ENCODE results near the gene ALG12. TPM values are rescaled to one million over a fixed set of nuclear protein-coding genes. Genes with fewer than 3 reads are reported as not detected.
A peak's percentile ranks its signal among the peaks of the same experiment; 100 is the strongest.

ALG12 gene
- total RNA-seq, 1 donor from 2014 or later: 18.7 TPM

DNA sequence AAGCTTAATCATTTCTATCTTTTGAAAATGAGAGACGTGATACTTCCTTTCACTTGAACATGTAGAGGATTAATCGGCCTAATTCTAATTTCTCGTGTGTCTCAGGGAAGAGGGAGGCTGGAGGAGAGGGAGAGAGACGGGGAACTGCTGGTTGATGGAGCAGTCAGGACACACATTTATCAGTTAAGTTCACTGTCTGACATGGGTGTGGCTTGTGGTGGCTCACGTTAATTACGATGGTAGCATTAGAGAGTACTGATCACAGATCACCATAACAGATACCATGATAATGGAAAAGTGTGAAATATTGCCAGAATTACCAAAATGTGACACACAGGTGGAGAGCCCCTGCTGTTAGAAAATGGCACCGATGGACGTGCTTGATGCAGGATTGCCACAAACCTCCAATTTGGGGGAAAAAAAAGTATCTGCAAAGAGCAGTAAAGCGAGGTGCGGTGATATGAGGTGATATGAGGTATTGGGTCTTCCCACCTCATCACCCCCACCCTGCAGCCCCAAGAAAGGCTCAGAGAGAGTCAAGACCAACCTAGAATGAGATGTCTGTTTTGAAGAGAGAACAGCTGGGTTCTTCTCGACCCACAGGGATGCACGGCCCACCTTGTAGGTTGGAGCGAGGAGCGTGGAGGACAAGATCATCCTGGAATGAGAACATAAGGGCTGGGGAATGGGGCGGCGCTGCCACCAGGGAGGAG is 44.9 kb downstream of the ALG12 start:
- Histone ChIP-seq H3K4me3 (ENCODE audit: low read depth, low read length) (no peak overlapping the region), H3K36me3 (ENCODE audit: control insufficient read depth, insufficient read depth, low read length) (no peaks in the 10 kb centered on the region), H3K27me3 (ENCODE audit: control insufficient read depth, insufficient read depth, low read length) (no peaks in the 10 kb centered on the region)
- FAIRE-seq (no peak), DNase-seq (ENCODE audit: low read depth) (no peak)
- TF ChIP-seq, protein P1, sequence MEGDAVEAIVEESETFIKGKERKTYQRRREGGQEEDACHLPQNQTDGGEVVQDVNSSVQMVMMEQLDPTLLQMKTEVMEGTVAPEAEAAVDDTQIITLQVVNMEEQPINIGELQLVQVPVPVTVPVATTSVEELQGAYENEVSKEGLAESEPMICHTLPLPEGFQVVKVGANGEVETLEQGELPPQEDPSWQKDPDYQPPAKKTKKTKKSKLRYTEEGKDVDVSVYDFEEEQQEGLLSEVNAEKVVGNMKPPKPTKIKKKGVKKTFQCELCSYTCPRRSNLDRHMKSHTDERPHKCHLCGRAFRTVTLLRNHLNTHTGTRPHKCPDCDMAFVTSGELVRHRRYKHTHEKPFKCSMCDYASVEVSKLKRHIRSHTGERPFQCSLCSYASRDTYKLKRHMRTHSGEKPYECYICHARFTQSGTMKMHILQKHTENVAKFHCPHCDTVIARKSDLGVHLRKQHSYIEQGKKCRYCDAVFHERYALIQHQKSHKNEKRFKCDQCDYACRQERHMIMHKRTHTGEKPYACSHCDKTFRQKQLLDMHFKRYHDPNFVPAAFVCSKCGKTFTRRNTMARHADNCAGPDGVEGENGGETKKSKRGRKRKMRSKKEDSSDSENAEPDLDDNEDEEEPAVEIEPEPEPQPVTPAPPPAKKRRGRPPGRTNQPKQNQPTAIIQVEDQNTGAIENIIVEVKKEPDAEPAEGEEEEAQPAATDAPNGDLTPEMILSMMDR (IDR thresholded peaks at IDR 0.05; ENCODE audit: insufficient read depth, low read length, severe bottlenecking): no peak

DNA sequence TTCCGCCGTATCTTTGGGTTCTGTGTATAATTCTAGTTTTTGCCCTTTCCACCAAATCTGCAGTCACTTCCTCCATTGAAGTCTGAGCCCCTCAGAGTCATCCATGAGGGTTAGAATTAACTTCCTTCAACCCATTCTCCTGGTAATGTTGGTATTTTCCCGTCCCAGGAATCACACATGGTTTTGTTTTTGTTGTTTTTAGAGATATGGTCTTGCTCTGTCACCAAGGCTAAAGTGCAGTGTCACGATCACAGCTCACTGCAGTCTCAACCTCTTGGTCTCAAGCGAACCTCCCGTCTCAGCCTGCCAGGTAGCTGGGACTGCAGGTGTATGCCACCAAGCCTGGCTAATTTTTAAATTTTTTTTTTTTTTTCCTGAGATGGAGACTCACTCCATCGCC is 45.9 kb downstream of the ALG12 start:
- H3K36me3 ChIP-seq (ENCODE audit: control insufficient read depth, insufficient read depth, low read length): no peaks in the 10 kb centered on the region
- TF ChIP-seq, protein P1 (IDR thresholded peaks at IDR 0.05; ENCODE audit: insufficient read depth, low read length, severe bottlenecking): no peak
- no peak for FAIRE-seq

DNA sequence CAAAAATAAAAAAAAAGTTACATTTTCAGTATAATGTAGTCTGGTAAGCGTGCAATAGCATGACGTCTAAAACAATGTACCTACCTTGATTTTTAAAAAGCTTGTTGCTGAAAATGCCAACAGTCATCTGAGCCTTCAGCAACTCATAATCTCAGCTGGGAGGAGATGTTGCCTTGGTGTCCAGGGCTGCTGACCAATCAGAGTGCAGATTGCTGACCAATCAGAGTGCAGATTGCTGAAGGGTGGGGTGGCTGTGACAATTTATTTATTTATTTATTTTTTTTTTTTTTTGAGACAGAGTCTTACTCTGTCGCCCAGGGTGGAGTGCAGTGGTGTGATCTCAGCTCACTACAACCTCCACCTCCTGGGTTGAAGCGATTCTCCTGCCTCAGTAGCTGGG is 46.8 kb downstream of the ALG12 start:
- H3K36me3 ChIP-seq (ENCODE audit: control insufficient read depth, insufficient read depth, low read length): no peaks in the 10 kb centered on the region
- TF ChIP-seq, protein P1 (IDR thresholded peaks at IDR 0.05; ENCODE audit: insufficient read depth, low read length, severe bottlenecking): no peak
- H3K27me3 ChIP-seq (ENCODE audit: control insufficient read depth, insufficient read depth, low read length): no peaks in the 10 kb centered on the region
- FAIRE-seq (no peak), DNase-seq (ENCODE audit: low read depth) (no peak)
- H3K4me3 ChIP-seq (ENCODE audit: low read depth, low read length): no peak overlapping the region

More for the DNA sequence above, 45.9 kb downstream of the ALG12 start:
- Histone ChIP-seq H3K4me3 (ENCODE audit: low read depth, low read length) (no peak overlapping the region), H3K27me3 (ENCODE audit: control insufficient read depth, insufficient read depth, low read length) (no peaks in the 10 kb centered on the region)
- no peak for DNase-seq (ENCODE audit: low read depth)

DNA sequence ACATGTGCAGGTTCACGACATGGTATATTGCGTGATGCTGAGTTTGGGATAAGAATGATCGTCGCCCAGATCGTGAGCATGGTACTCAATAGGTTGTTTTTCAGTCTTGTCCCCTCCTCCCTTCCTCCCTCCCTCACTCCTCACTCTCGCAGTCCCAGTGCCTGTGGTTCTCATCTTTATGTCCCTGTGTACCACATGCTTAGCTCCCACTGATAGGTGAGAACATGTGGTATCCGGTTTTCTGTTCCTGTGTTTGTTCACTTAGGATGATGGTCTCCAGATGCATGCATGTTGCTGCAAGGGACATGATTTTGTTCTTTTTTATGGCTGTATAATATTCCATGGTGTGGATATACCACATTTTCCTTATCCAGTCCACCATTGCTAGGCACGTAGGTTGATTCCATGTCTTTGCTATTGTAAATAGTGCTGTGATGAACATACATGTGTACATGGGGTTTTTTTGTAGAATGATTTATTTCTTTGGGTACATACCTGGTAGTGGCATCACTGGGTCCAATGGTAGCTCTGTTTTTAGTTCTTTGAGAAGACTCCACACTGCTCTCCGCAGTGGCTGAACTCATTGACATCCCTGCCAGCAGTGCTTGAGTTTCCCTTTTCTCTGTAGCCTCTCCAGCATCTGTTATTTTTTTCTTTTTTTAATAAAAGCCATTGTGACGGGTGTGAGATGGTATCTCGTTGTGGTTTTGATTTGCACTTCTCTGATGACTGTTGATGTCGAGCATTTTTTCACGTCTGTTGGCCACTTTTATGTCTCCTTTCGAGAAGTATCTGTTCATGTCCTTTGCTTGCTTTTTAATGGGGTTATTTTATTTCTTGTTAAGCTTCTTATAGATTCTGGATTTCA is 48.2 kb downstream of the ALG12 start:
- Histone ChIP-seq H3K27me3 (ENCODE audit: control insufficient read depth, insufficient read depth, low read length) (no peaks in the 10 kb centered on the region), H3K36me3 (ENCODE audit: control insufficient read depth, insufficient read depth, low read length) (no peaks in the 10 kb centered on the region), H3K4me3 (ENCODE audit: low read depth, low read length) (no peak overlapping the region)
- TF ChIP-seq, protein P1 (IDR thresholded peaks at IDR 0.05; ENCODE audit: insufficient read depth, low read length, severe bottlenecking): no peak
- no peak for DNase-seq (ENCODE audit: low read depth)
- peak; percentile 70 for FAIRE-seq

DNA sequence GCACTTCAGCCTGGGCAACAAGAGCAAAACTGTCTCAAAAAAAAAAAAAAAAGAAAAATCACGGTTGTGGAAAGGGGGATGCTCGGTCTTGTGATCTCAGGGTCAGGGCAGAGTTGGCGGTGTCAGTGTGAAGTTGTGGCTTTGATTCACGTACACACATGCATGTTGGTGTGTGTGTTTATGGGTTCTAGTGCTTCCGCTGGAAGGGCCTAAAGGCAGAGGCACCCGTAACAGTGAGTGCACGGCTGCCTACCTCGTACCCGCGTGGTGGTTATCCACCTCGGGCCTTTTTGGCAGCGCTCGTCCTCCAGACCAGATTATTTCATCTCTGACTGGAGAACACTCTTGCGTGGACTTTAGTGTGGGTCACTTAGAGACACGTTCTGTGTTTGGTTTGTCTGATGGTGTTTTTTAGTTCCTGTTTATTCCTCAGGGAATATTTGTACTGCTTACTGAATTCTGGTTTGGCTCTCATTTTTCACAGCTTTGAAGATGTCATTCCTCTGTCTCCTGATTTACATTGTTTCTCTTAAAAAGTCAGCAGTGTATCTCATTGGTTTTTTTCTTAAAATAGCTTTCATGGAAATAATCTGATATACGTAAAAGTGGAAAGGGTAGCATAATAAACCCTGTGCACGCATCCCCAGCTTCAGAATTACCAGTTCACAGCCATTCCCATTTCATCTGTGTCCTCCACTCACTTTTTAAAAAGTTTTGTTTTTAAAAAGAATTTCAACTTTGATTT is 49.0 kb downstream of the ALG12 start:
- H3K4me3 ChIP-seq (ENCODE audit: low read depth, low read length): no peak overlapping the region
- FAIRE-seq (peak; percentile 43), DNase-seq (ENCODE audit: low read depth) (no peak)
- no peaks in the 10 kb centered on the region for H3K36me3 ChIP-seq (ENCODE audit: control insufficient read depth, insufficient read depth, low read length)
- TF ChIP-seq, protein P1 (IDR thresholded peaks at IDR 0.05; ENCODE audit: insufficient read depth, low read length, severe bottlenecking): no peak
- no peaks in the 10 kb centered on the region for H3K27me3 ChIP-seq (ENCODE audit: control insufficient read depth, insufficient read depth, low read length)

All from bronchial epithelial cell (primary cell).